ENCODE results near the gene BPIFB2.

DNA sequence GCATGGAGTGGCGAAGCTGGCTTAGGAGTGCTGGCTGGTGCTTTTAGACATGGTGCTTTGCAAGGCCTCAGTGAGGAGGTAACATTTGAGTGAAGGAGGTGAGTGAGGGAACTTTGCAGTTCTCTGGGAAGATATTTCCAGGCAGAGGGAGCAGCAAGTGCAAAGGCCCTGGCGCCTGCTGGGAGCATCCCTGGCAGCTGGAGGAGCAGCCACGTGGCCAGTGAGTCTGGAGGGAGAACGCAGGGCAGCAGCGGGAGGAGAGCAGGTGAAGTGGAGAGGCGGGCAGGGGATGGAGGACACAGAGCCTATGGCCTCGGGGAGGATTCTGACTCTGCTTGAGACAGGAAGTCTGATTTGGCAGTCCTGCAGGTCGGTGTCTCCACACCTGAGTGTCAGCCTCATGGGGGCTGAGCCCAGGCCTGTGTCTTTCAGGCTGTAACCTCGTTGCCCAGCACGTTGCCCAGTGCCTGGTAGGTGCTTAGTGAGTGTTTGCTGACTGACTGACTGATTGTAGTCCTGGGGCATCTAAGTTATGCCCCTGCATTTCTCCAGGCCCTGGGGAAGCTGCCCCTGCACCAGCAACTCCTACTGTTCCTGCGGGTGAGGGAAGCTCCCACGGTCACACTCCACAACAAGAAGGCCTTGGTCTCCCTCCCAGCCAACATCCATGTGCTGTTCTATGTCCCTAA is 60.9 kb downstream of the BPIFB2 start:
- TF ChIP-seq CEBPB (IDR thresholded peaks at IDR 0.05) = no peak
- TF ChIP-seq TAF1 (IDR thresholded peaks at IDR 0.05; ENCODE audit: low read depth) = no peak
- no peak for TF ChIP-seq EP300 (IDR thresholded peaks at IDR 0.05; ENCODE audit: borderline replicate concordance)
- no peak for TF ChIP-seq NFIC (IDR thresholded peaks at IDR 0.05)
- TF ChIP-seq EGR1 (IDR thresholded peaks at IDR 0.05) = no peak

Measured in Ishikawa (cell line).